GM13976 (cell line): ENCODE results near the gene ATG10.
"Not testable (repeated sequence)": the region's sequence is repeated elsewhere in the genome, so short reads cannot be mapped to it uniquely, and the experiment has no call there.

ENCODE experiments used
- DNase-seq: peaks from one replicate; pipeline ENCODE4 v3.0.0; 2012; ENCODE audit warnings: low spot score
- CTCF ChIP-seq: IDR thresholded peaks from 2 replicates; pipeline ENCODE4 v1.5.1; 2012; ENCODE audit warnings: borderline replicate concordance, mild to moderate bottlenecking; ENCODE audit not compliant: insufficient read depth; ENCODE audit errors: extremely low read depth, missing control alignments, control extremely low read depth
- in situ Hi-C: fragments of 300-500 bp; cut with MboI; formaldehyde crosslinking; loops from one replicate; pipeline ENCODE4 v1.12.0; 2022; ENCODE audit warnings: low sequenced_read_pairs, mixed read lengths, inconsistent platforms; ENCODE audit not compliant: unreplicated experiment

ATG10 gene

DNA sequence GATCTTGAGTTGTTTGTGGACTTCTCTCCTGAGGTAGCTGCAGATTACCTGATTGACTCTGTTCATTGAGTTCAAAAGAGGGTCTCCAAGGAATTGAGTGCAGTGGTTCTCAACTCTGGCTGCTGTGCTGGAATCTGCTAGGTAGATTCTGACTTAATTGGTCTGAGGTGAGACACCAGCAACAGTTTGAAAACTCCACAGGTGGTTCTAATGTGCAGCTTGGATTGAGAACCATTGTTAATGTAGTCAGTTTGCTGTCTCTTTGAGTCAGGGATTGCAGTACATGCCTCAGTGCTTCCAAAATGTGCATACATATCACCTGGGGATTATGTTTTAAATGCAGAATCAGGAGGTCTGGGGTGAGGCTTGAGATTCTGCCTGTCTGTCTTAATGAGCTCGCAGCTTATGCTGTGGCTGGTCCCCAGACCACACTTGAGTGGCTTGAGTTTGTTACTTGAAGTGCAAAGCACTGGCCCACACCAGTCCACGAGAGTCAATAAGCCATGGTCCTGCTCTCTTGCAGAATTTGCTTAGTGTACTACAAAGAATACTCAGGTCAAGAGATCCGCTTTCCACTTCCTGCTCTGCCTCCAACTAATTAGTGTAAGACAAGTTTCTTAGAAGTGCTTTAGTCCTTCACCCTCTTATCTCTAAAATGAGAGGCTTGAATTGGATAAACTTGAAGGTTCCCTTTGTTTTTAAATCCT, 82.3 kb downstream of the ATG10 start:
- no peak for TF ChIP-seq CTCF
- in situ Hi-C loops, result no loop called here
- no peak for DNase-seq

DNA sequence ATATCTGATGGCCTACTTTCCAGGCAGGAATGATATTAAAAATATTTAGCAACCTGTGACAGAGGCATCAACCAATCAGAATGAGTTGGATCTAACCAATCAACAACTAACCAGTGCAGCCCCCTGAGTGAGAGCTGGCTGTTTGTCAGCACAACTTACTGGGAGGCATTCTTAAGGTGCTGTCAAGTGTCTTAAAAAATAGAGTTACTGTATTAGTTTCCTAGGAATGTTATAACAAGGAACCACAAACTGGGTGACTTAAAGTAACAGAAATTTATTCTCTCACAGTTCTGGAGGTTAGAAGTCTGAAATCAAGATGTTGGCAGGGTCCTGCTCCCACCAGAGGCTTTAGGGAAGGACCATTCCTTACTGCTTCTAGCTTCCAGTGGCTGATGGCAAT, 85.2 kb downstream of the ATG10 start:
- DNase-seq, result no peak
- no peak for TF ChIP-seq CTCF
- in situ Hi-C loops, result no loop called here

DNA sequence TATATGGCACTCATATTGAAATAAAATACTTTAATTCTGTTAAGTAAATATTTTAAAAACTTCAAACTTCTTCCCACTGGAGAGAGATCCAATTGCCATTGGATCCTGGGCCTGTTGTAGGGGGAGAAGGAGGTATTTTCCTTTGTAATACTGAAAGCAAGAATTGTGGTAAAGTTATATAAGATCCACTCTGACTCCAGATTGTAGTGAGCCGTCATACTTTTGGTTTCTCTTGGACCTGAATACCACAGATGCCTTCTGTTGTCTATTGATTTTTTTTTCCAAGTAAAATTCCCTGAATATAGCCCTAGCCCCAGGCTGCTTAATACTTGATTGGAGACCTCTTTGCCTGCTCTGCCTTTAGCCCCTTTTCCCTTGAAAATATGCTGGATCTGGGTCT, 86.9 kb downstream of the ATG10 start:
- in situ Hi-C loops, result no loop called here

DNA sequence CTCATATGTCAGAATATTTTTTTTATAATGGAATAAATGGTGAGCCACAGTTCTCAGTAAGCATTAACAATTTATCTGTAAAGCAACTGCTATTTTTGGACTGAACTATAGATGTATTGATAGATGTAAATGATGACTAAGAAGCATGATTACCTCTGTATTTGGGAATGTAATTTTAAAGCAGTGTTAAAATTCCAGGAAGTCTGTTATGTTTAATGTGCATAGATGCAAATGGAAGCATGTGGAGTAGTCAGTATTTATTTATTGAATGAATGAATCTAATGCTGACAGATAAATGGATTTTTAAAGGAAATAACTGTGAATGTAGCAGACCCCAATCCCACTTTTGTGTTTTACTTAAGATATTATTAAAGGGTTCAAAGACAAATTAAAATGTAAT, 95.0 kb downstream of the ATG10 start:
- DNase-seq, result no peak
- no peak for TF ChIP-seq CTCF
- in situ Hi-C loops, result no loop called here

More for the DNA sequence above, 86.9 kb downstream of the ATG10 start:
- DNase-seq, result no peak
- no peak for TF ChIP-seq CTCF

DNA sequence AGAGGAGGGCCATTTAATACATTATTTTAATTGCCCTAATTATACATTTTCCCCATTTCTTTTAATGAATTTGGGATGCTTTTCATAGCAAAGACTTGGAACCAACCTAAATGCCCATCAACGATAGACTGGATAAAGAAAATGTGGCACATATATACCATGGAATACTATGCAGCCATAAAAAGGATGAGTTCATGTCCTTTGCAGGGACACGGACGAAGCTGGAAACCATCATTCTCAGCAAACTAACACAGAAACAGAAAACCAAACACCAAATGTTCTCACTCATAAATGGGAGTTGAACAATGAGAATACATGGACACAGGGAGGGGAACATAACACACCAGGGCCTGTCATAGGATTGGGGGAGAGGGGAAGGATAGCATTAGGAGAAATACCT, 96.2 kb downstream of the ATG10 start:
- in situ Hi-C loops, DNase-seq: not testable (repeated sequence)

DNA sequence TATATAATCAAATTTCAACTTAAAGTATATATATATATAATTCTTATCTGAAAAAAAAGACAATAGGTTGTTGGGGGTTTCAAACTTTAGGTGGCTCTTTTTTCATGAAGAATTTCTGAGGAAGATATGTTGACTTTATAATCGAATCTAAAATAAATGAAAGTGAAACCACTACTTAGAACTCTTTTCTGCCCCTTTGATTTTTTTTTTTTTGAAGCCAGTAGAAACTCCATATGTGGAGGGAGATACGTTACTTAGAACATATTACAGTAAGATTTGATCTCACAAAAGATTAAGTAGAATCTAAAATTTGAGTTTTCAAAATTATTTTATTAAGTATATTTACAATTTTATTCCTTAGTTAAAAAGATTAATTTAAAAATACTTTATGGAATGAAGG, 96.9 kb downstream of the ATG10 start:
- no peak for DNase-seq
- in situ Hi-C loops, result no loop called here
- no peak for TF ChIP-seq CTCF

GRCh38 chr5:82072138-82072537, 100.3 kb downstream of the ATG10 start:
- DNase-seq, result no peak
- in situ Hi-C loops, result no loop called here
- TF ChIP-seq CTCF, result no peak
